Trophoblast cell (in vitro differentiated cells and primary cell): Measurements from ENCODE around the gene TAF7L. TPM values are rescaled to one million over a fixed set of nuclear protein-coding genes. Genes with fewer than 3 reads are reported as not detected.
"Not testable (repeated sequence)": the region's sequence is repeated elsewhere in the genome, so short reads cannot be mapped to it uniquely, and the experiment has no call there.

ENCODE experiments used
- DNase-seq, 2 donors: peaks; one replicate each; pipeline ENCODE4 v3.0.0-alpha.2; 2016
- H2AFZ ChIP-seq: 2 replicates; pipeline ENCODE4 v1.6.1; 2013; ENCODE audit warnings: low read length, moderate library complexity, mild to moderate bottlenecking; ENCODE audit not compliant: insufficient read depth, poor library complexity
- H2AK5ac ChIP-seq: 2 replicates; pipeline ENCODE4 v1.6.1; 2013; ENCODE audit warnings: mild to moderate bottlenecking, low read length
- H2BK120ac ChIP-seq: 2 replicates; pipeline ENCODE4 v1.6.1; 2013; ENCODE audit warnings: low read length, mild to moderate bottlenecking, moderate library complexity; ENCODE audit not compliant: insufficient read depth, poor library complexity
- H2BK12ac ChIP-seq: 2 replicates; pipeline ENCODE4 v1.6.1; 2013; ENCODE audit warnings: mild to moderate bottlenecking, low read length, moderate library complexity
- H2BK5ac ChIP-seq: 2 replicates; pipeline ENCODE4 v1.6.1; 2013; ENCODE audit warnings: low read length, low read depth, moderate library complexity, mild to moderate bottlenecking; ENCODE audit not compliant: poor library complexity
- H3K14ac ChIP-seq: 2 replicates; pipeline ENCODE4 v1.6.1; 2013; ENCODE audit warnings: mild to moderate bottlenecking, low read length
- H3K18ac ChIP-seq: 2 replicates; pipeline ENCODE4 v1.6.1; 2013; ENCODE audit warnings: mild to moderate bottlenecking, low read length
- H3K23ac ChIP-seq: 2 replicates; pipeline ENCODE4 v1.6.1; 2013; ENCODE audit warnings: low read length
- H3K27ac ChIP-seq: 2 replicates; pipeline ENCODE4 v1.5.1; 2013; ENCODE audit warnings: low read depth, mild to moderate bottlenecking, inconsistent platforms, low read length, moderate library complexity
- H3K27me3 ChIP-seq: 2 replicates; pipeline ENCODE4 v1.6.1; 2013; ENCODE audit warnings: inconsistent platforms, mild to moderate bottlenecking, low read length, moderate library complexity; ENCODE audit not compliant: insufficient read depth
- H3K36me3 ChIP-seq, 2 experiments: 1 replicate in 1 of 2; 2 replicates in 1 of 2; pipeline ENCODE4 v1.6.1; 2013; ENCODE audit warnings: low read length in 2 of 2, mild to moderate bottlenecking in 2 of 2, moderate library complexity in 1 of 2; ENCODE audit not compliant: insufficient read depth in 2 of 2, control insufficient read depth in 1 of 2
- H3K4ac ChIP-seq: 2 replicates; pipeline ENCODE4 v1.6.1; 2013; ENCODE audit warnings: low read depth, mild to moderate bottlenecking, low read length, moderate library complexity
- H3K4me1 ChIP-seq, 2 experiments: 1 replicate in 1 of 2; 2 replicates in 1 of 2; pipeline ENCODE4 v1.6.1; 2013; ENCODE audit warnings: low read length in 2 of 2, mild to moderate bottlenecking in 2 of 2, moderate library complexity in 1 of 2; ENCODE audit not compliant: insufficient read depth in 2 of 2, control insufficient read depth in 1 of 2
- H3K4me2 ChIP-seq: 2 replicates; pipeline ENCODE4 v1.6.1; 2013; ENCODE audit warnings: inconsistent platforms, mild to moderate bottlenecking, low read length, moderate library complexity
- H3K4me3 ChIP-seq: 2 replicates; pipeline ENCODE4 v1.5.1; 2013; ENCODE audit warnings: mild to moderate bottlenecking, low read depth, low read length, inconsistent platforms
- H3K79me1 ChIP-seq: one replicate; pipeline ENCODE4 v1.6.1; 2013; ENCODE audit warnings: low read length
- H3K79me2 ChIP-seq: 2 replicates; pipeline ENCODE4 v1.6.1; 2013; ENCODE audit warnings: low read length, mild to moderate bottlenecking; ENCODE audit not compliant: control insufficient read depth, insufficient read depth, poor library complexity
- H3K9ac ChIP-seq: 2 replicates; pipeline ENCODE4 v1.6.1; 2013; ENCODE audit warnings: mild to moderate bottlenecking, low read length
- H3K9me3 ChIP-seq: 2 replicates; pipeline ENCODE4 v1.6.1; 2013; ENCODE audit warnings: low read depth, mild to moderate bottlenecking, control low read depth, inconsistent platforms, low read length; ENCODE audit not compliant: insufficient read depth
- H4K12ac ChIP-seq: 2 replicates; pipeline ENCODE4 v1.6.1; 2013; ENCODE audit warnings: low read depth, mild to moderate bottlenecking, low read length, moderate library complexity
- H4K8ac ChIP-seq: 2 replicates; pipeline ENCODE4 v1.6.1; 2013; ENCODE audit warnings: low read depth, mild to moderate bottlenecking, low read length, moderate library complexity
- H4K91ac ChIP-seq: one replicate; pipeline ENCODE4 v1.6.1; 2013; ENCODE audit warnings: low read depth, mild to moderate bottlenecking, low read length, moderate library complexity
- WGBS: extraction: QIAGEN DNeasy Blood & Tissue Kit; methylation state at CpG from one replicate; pipeline ENCODE4 v1.1.7; 2013; ENCODE audit warnings: missing lambda C conversion rate; ENCODE audit not compliant: insufficient read length, insufficient coverage; ENCODE audit errors: extremely low coverage; 5-methylcytosine and 5-hydroxymethylcytosine counted together
- polyA plus RNA-seq: library from polyadenylated mRNA; stranded (reverse); fragments of 200-250 nt; gene quantifications from 2 replicates; pipeline ENCODE4 v1.2.3, GENCODE V29; 2013

Gene TAF7L
- polyA plus RNA-seq = 0.33 and 0.42 TPM in 2 replicates

- Histone ChIP-seq H4K12ac (no peak within 1 kb of the TSS), H2AFZ (no peak within 1 kb of the TSS), H3K27ac (no peak within 1 kb of the TSS), H3K79me2 (no peaks in the 10 kb centered on the region), H3K4ac (no peak within 1 kb of the TSS), H3K4me1 (no peaks in the 10 kb centered on the region), H4K91ac (no peak within 1 kb of the TSS), H3K4me3 (no peak within 1 kb of the TSS), H3K9me3 (no peaks in the 10 kb centered on the region), H4K8ac (no peak within 1 kb of the TSS), H3K27me3 (no peaks in the 10 kb centered on the region), H3K4me2 (no peak within 1 kb of the TSS), H3K18ac (no peak within 1 kb of the TSS), H2BK120ac (no peak within 1 kb of the TSS), H2AK5ac (no peak within 1 kb of the TSS), H3K36me3 (no peaks in the 10 kb centered on the region), H3K14ac (no peak within 1 kb of the TSS), H3K9ac (no peak within 1 kb of the TSS), H2BK5ac (no peak within 1 kb of the TSS), H3K23ac (no peak within 1 kb of the TSS), H3K79me1 (no peaks in the 10 kb centered on the region), H2BK12ac (no peak within 1 kb of the TSS)
- no CpG with 5 or more reads among the region's 75 CpGs for whole genome bisulfite sequencing
- peak in 1 of 2 donors; percentile 11 for DNase-seq
Observed at GRCh38 chrX:101290957-101291603, at the start of gene TAF7L. Gene TAF7L, minus strand, starts transcription at chrX:101291334. Its CDS starts 3,791 bp downstream, at chrX:101287543.

GRCh38 chrX:101337776-101338271, 46.7 kb upstream of the TAF7L start:
- H2BK120ac ChIP-seq = no peak overlapping the region
- no peaks in the 10 kb centered on the region for H3K36me3 ChIP-seq
- no peak overlapping the region for H2AK5ac ChIP-seq
- no peaks in the 10 kb centered on the region for H3K9me3 ChIP-seq
- H2AFZ ChIP-seq = no peak overlapping the region
- H2BK12ac ChIP-seq = no peak overlapping the region
- H3K14ac ChIP-seq = no peak overlapping the region
- no peaks in the 10 kb centered on the region for H3K4me1 ChIP-seq
- no CpG with 5 or more reads among the region's 4 CpGs for WGBS
- H3K23ac ChIP-seq = no peak overlapping the region
- H2BK5ac ChIP-seq = no peak overlapping the region
- no peaks in the 10 kb centered on the region for H3K79me1 ChIP-seq
- H3K18ac ChIP-seq = no peak overlapping the region
- DNase-seq = no peak
- no peak overlapping the region for H4K91ac ChIP-seq
- no peak overlapping the region for H3K4ac ChIP-seq
- H3K4me3 ChIP-seq = no peak overlapping the region
- H3K9ac ChIP-seq = no peak overlapping the region
- H3K27ac ChIP-seq = no peak overlapping the region
- no peak overlapping the region for H3K4me2 ChIP-seq
- H4K8ac ChIP-seq = no peak overlapping the region
- H3K79me2 ChIP-seq = no peaks in the 10 kb centered on the region
- H3K27me3 ChIP-seq = no peaks in the 10 kb centered on the region
- no peak overlapping the region for H4K12ac ChIP-seq

GRCh38 chrX:101334310-101334709, 43.2 kb upstream of the TAF7L start:
- not testable (repeated sequence) for H3K9me3 ChIP-seq, H3K4me3 ChIP-seq, DNase-seq, H3K14ac ChIP-seq, H2AFZ ChIP-seq, H4K91ac ChIP-seq, H3K4me1 ChIP-seq, H3K27me3 ChIP-seq, H2AK5ac ChIP-seq, H3K9ac ChIP-seq, H2BK120ac ChIP-seq, H3K79me1 ChIP-seq, H3K36me3 ChIP-seq, H4K12ac ChIP-seq, H3K4me2 ChIP-seq, H4K8ac ChIP-seq, H2BK5ac ChIP-seq, H3K18ac ChIP-seq, H3K4ac ChIP-seq, H3K23ac ChIP-seq, H3K27ac ChIP-seq, H3K79me2 ChIP-seq, H2BK12ac ChIP-seq
- no CpG with 5 or more reads among the region's 7 CpGs for WGBS

- not testable (repeated sequence) for H2AFZ ChIP-seq, H2AK5ac ChIP-seq, H3K27ac ChIP-seq, H3K36me3 ChIP-seq, H4K91ac ChIP-seq, H3K18ac ChIP-seq, H3K4me3 ChIP-seq, H3K27me3 ChIP-seq, DNase-seq, H3K9ac ChIP-seq, H3K9me3 ChIP-seq, H3K79me2 ChIP-seq, H2BK12ac ChIP-seq, H3K79me1 ChIP-seq, H4K12ac ChIP-seq, H2BK5ac ChIP-seq, H3K23ac ChIP-seq, H2BK120ac ChIP-seq, H3K4me1 ChIP-seq, H4K8ac ChIP-seq, H3K14ac ChIP-seq, H3K4ac ChIP-seq, H3K4me2 ChIP-seq
- WGBS = no CpG with 5 or more reads among the region's 3 CpGs
Observed at GRCh38 chrX:101326600-101326999, 35.5 kb upstream of the TAF7L start.
